Neural crest cell (in vitro differentiated cells): Measurements from ENCODE around the gene FAS. TPM values are rescaled to one million over a fixed set of nuclear protein-coding genes. Genes with fewer than 3 reads are reported as not detected.

Source experiments
- DNase-seq: peaks from one replicate; pipeline ENCODE4 v3.0.0; 2021; ENCODE audit warnings: low read depth, mixed read lengths, low spot score
- H3K27ac Mint-ChIP-seq: one replicate; pipeline ENCODE4 v1.8.0; 2021; ENCODE audit warnings: mild to moderate bottlenecking, mixed read lengths; ENCODE audit not compliant: unreplicated experiment
- H3K27me3 Mint-ChIP-seq: 2 replicates; pipeline ENCODE4 v1.8.0; 2021; ENCODE audit warnings: low read depth, mild to moderate bottlenecking, mixed read lengths
- H3K36me3 Mint-ChIP-seq: 2 replicates; pipeline ENCODE4 v1.8.0; 2021; ENCODE audit warnings: low read depth, mild to moderate bottlenecking, mixed read lengths
- H3K4me1 Mint-ChIP-seq: 2 replicates; pipeline ENCODE4 v1.8.0; 2021; ENCODE audit warnings: mixed read lengths
- H3K4me3 Mint-ChIP-seq: one replicate; pipeline ENCODE4 v1.8.0; 2021; ENCODE audit warnings: mild to moderate bottlenecking, mixed read lengths
- H3K9me3 Mint-ChIP-seq: 2 replicates; pipeline ENCODE4 v1.8.0; 2021; ENCODE audit warnings: mixed read lengths
- CTCF ChIP-seq: fragments of 200-600 bp; sonication (generic); conservative IDR thresholded peaks from 2 replicates; pipeline ENCODE4 v1.5.0; 2021; ENCODE audit warnings: antibody characterized with exemption, mild to moderate bottlenecking
- total RNA-seq: library from RNA; stranded (reverse); gene quantifications from 2 replicates; pipeline ENCODE4 v1.2.1, GENCODE V29; 2021

Gene FAS
- total RNA-seq, 1 donor from 2014 or later = 2.3 TPM

GRCh38 chr10:89037096-89037495 is 46.5 kb downstream of the FAS start:
- no peaks in the 10 kb centered on the region for H3K36me3 Mint-ChIP-seq
- no peaks in the 10 kb centered on the region for H3K9me3 Mint-ChIP-seq
- no peak for TF ChIP-seq CTCF
- H3K27me3 Mint-ChIP-seq = peaks cover 2% of the 10 kb centered on the region
- no peaks in the 10 kb centered on the region for H3K4me1 Mint-ChIP-seq
- H3K27ac Mint-ChIP-seq = no peak overlapping the region
- no peak overlapping the region for H3K4me3 Mint-ChIP-seq
- DNase-seq = no peak

GRCh38 chr10:89042562-89042961 is 52.0 kb downstream of the FAS start:
- no peak for TF ChIP-seq CTCF
- Mint-ChIP-seq H3K4me3 (no peak overlapping the region), H3K36me3 (no peaks in the 10 kb centered on the region), H3K4me1 (no peaks in the 10 kb centered on the region), H3K27me3 (no peaks in the 10 kb centered on the region), H3K27ac (no peak overlapping the region), H3K9me3 (no peaks in the 10 kb centered on the region)
- DNase-seq = no peak

- no peaks in the 10 kb centered on the region for H3K36me3 Mint-ChIP-seq
- no peak overlapping the region for H3K27ac Mint-ChIP-seq
- H3K9me3 Mint-ChIP-seq = no peaks in the 10 kb centered on the region
- H3K4me3 Mint-ChIP-seq = no peak overlapping the region
- H3K4me1 Mint-ChIP-seq = no peaks in the 10 kb centered on the region
- no peaks in the 10 kb centered on the region for H3K27me3 Mint-ChIP-seq
- no peak for TF ChIP-seq CTCF
- no peak for DNase-seq
Observed at GRCh38 chr10:89043052-89043451, 52.5 kb downstream of the FAS start.

GRCh38 chr10:89047397-89047796 is 56.8 kb downstream of the FAS start:
- no peak for TF ChIP-seq CTCF
- no peak for DNase-seq
- Mint-ChIP-seq H3K4me3 (no peak overlapping the region), H3K27me3 (no peaks in the 10 kb centered on the region), H3K27ac (no peak overlapping the region), H3K9me3 (no peaks in the 10 kb centered on the region), H3K4me1 (no peaks in the 10 kb centered on the region), H3K36me3 (no peaks in the 10 kb centered on the region)

GRCh38 chr10:89051593-89051992 is 61.0 kb downstream of the FAS start:
- Mint-ChIP-seq H3K36me3 (no peaks in the 10 kb centered on the region), H3K9me3 (no peaks in the 10 kb centered on the region), H3K4me1 (peaks cover 6% of the 10 kb centered on the region), H3K27ac (no peak overlapping the region), H3K27me3 (no peaks in the 10 kb centered on the region), H3K4me3 (no peak overlapping the region)
- DNase-seq = no peak
- TF ChIP-seq CTCF = no peak

GRCh38 chr10:89053555-89053954 is 63.0 kb downstream of the FAS start:
- H3K9me3 Mint-ChIP-seq = no peaks in the 10 kb centered on the region

More at GRCh38 chr10:89053555-89053954, 63.0 kb downstream of the FAS start:
- Mint-ChIP-seq H3K4me3 (no peak overlapping the region), H3K27ac (no peak overlapping the region), H3K36me3 (no peaks in the 10 kb centered on the region), H3K4me1 (peaks cover 6% of the 10 kb centered on the region), H3K27me3 (no peaks in the 10 kb centered on the region)
- no peak for DNase-seq
- no peak for TF ChIP-seq CTCF
